ENCODE data around the gene SLC14A1.

SLC14A1 gene

DNA sequence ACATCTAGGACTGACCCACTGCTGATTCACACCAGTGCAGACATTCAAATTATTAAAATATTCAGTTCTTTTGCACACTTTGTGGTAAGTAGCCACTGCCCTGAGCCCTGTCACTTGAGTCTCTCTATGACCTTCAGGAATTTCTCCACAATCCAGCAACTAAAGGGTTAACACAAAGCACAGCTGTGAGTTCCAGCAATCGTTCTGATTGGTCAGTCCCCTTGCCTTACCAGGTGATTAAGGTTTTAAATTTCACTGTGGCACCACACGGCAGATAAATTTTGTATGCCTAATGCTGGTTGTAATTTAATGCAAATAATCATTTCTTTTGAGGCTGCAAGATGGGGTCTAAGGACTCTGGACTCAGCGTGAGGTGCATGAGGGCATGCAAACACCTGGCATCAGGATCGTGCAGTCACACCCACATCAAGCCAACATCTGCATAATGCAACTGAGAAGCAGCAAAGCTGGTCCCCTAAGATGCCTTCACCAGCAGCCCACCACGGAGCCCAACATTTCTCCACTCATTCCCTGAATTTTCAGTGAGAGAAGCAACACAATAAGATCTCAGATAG is 36.6 kb downstream of the SLC14A1 start:
- DNase-seq: no peak

DNA sequence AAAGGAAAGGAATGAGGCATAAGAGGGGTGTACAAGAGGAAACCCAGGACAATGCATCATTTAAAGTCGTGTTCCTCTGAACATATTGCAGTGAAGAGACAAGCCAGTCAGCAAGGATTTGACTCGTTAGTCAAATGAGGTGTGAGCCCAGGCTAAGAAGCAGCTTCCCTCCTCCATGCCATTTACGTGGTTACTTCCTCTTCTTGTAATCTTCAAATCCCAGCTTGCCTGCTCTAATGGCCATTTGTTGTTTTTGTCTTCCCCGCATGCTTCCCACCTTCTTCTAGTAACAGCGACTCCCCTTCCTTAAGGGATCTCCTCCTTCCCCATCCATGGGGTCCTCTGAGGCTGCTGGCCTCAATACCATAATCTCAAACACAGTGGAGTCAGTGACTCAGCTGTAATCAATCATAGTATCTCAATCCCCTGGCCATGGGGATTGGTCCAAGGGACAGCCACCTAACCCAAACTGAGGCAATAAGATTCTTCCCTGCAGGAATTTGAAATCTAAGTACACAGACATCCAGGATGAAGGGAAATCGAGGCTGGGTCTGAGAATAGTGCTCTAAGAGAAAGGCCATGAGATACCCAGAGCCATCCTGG is 37.6 kb downstream of the SLC14A1 start:
- DNase-seq: peak; percentile 41

DNA sequence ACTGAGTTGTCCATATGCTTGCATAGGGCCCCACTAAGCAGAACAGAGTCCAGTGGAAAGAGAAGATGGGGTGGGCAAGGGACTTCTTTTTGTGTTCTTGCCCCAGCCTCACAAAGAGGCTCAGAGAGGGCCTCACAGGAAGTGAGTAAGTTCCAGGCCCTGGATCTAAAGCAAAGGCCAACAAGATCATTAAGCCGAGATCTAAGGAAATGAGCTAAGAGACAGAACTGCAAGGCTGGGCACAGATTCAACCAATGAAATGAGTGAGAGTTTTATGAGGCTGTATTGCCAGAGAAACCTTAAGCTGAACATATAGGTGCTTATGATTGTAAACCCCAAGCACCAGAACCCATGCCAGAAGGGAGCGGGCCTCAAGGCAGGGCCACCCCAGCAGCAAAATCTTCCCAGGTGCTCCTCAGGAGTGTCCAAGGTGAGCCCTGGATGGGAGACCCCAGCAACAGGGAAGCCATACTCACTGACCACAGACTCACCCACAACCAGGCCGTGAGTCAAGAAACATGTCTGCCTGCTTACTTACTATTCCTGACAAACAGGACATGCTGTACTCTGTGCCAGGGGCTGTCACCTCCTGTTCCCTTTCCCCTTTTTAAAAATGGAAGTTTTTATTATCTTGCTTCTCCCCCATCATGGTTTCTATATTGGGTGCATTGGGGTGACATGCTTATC is 40.2 kb downstream of the SLC14A1 start:
- no peak for DNase-seq

DNA sequence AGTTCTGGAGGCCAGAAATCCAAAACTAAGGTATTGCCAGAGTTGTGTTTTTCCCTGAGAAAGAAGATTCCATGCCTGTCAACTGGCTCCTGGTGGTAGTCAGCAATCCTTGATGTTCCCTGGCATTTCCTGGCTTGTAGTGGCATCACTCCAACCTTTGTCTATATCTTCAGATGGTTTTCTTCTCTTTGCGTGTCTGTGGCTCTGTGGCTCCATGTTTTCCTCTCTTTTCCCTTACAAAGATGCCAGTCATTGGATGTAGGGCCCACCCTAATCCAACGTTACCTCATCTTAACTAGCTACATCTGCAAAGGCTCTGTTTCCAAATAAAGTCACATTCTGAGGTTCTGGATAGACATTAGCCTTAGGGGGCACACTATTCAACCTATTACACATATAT is 41.8 kb downstream of the SLC14A1 start:
- no peak for DNase-seq

DNA sequence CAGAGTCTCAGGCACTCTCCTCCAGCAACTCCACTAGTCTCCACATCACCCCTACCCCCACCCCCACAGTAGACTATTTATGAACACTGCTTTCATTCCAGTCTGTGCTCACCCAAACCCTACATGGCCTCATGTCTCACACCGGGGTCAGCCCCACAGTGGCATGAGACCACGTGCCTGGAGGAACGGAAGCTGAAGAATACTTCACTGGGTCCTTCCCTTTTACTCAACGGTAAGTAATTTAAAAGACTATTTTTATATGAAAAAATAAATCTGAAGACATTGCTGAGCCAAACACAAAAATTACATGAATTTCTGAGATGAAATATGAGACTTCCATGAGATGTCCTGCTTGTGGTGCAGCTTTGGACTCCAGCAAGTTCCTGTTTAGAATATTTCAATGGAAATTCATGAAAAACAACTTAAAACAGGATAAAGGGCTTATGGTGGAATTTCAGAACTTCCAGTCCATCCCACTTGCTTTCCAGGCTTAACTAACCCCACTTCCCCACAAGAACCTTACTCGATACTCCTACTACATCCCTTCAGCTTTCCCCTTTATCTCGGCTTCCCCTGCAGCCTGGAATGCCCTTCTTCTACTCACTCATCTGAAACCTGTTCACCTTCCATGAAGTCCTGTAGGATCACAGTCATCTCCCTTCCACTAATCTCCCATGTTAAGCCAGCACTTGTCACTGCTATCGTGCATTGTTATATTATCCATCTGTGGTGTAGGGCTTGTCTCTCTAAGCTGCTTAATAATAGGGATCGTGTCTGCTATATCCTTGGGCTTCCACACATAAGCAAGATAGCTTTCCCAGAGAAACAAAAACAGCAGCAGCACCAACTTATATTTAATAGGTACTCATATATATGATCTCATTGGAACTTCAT is 47.9 kb downstream of the SLC14A1 start:
- DNase-seq: no peak

DNA sequence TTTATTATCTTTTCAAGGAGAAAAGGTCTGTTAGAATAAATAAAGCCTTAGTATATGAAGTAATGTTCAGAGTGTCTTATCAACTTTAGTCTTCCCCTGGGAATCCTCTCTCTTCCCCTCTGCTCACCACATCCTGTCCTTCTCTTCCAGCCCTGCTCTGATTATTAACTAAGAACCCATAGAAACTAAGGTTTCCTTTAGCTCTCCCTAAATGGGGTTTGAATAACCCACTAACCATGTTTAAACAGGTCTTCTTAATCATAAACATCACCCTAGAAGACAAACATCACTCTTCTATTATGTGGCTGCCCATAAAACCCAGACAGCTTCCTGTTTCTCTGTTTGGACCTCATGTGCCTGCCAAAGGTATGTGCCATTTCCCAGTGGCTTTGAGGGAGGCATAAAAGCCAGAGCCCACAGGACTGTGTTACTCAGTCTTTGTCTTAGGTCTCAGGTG is 50.1 kb downstream of the SLC14A1 start:
- no peak for DNase-seq

DNA sequence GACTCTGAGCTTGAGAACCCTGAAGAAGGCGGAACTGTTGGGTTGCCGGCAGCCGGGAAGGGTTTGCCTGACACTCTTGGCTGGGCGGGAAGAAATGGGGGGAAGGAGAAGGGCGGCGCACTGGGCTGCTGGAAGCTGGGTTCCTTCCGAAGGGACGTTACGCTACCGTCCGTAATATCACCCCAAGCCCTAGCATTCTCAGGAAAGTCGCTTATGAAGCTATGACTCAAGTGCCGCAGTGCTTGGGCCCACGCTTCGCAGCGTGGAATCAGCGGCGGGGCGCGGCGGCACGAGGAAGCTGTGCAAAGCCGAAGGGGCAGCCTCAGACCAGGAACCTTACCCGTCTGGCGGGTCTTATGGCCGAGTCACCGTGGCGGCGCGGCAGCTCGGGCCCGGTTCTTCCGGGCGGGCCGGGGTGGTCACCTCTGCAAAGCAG is 51.3 kb downstream of the SLC14A1 start:
- DNase-seq: peak; percentile 82

DNA sequence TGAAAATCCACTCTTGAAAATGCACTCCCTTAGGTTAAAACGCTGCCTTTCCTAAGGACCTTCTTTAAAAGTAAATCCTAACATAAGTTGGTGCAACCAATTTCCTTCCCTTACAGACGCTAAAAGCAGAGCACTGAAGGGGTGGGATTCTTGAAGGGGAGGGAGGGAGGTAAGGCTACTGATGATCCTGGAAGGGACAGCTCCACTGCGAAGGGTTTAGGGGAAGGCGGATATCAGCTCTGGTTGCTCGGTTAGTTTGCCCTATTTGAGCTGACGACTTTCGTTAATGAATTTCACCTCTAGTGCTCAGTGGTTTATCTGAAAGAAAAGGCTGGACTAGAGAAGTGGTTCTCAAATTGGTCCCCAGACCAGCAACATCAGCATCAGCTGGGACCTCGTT is 51.8 kb downstream of the SLC14A1 start:
- no peak for DNase-seq

DNA sequence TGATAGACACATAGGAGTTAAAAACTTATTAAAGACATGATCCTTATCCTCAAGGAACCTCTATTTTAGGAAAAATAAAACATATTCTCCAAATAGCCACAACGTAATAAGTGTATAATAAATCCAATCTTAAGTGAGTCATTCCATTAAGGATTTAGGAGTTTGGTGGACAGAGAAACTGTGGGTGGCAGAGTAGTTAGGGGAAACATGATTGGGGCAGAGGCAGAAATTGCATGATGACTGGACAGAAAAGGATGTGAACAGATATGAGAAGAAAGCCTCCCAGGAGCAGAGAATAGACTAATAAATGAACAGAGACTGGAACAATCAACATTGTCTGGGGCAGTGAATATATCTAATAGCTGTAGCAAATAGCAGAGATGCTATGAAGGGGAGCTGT is 53.4 kb downstream of the SLC14A1 start:
- DNase-seq: no peak

DNA sequence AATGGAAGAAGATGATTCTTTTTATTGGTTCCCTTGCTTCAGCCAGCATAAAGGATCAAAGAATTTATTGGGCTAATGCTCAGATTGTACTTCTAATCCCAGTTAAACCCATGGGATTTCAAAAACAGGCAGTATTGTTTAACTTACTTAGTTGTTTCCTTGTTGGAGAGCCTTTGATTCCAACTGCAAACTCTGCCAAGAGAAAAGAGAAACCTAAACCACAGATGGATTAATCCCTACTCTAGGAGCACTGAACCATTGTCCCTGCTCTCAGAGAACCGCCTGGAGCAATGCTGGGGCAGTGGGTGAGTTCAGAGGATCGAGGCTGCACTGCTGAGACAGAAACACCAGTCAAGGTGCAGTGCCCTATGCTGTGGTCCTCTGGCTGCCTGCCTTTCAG is 56.6 kb downstream of the SLC14A1 start:
- no peak for DNase-seq

DNA sequence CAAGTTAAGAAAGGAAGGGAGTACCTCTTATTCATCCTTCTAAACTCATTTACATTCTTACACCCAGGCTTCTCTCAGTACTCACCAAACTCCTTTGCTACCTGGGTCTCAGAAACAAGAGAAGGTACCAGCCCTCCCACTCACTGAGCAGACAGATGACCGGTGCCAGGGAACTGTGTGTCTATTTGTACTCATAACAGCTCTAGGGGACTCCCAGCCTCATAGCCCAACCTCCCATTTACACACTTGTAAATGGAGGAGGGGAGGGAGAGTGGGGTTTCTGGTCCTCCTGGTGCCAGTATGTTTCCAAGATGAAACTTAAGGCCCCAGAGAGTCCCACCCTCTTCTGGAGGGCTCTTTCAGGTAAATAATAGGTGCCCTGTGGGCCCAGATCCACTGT is 58.7 kb downstream of the SLC14A1 start:
- DNase-seq: no peak

DNA sequence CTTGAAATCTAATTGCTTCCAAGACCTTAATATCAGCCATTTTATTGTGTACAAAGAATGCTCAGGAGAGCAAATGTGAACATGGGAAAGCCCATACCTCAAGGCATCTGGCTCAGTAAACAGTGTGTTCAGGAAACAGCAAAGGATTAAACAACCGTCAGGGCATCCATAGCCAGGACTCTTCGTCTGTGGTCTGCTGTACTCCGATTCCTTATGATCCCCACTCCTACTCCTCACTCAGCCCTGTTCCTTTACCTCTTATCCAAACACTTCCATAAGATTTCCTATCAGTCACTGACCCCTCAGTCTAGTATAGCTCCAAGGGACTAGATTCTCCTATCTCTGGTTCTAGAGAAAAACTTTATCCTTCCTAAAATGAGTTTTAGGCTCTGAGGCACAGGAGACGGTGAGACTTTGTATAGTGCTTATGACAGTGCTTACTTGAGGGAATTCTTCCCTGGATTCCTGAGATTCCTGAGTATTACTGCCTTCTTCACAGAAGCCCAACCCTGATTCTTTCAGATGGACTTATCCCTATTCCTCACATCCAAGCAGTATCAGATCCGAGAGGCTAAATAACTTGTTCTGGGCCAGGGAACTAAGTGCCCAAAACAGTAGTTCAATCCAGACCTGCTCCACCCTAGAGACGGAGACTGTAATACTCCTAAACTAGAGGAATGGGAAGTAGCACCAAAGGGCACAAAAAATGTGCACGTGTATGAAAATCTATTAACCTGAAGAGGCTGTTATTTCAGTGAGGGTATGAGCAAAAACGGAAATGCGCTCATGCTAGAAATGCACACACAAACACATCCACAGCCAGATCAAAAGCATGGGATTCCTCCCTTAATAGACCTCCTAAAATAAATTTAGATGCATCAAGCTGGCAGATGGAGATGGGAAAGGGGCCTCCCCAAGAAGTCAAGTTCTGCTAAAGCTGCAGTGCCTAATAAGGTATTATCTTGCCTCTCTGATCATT is 59.4 kb downstream of the SLC14A1 start:
- DNase-seq: no peak

DNA sequence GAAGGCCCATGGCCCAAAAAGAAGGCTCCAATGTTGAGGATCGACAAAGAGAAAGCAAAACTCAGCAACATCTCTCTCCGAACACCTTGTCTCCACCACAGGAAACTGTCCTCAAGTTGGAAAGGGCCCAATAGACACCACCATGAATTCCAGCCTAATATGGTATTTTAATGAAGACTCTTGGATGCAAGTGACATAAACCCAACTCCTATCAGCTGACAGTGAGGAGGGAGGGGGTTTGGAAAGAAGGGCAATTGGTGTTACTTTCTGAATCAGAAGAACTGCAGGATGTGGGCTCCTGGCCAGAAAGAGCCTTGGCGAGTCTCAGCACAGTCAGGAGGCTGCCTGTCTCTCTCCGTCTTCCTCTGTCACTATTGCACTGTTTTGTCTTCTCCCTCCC is 61.2 kb downstream of the SLC14A1 start:
- peak; percentile 5 for DNase-seq

DNA sequence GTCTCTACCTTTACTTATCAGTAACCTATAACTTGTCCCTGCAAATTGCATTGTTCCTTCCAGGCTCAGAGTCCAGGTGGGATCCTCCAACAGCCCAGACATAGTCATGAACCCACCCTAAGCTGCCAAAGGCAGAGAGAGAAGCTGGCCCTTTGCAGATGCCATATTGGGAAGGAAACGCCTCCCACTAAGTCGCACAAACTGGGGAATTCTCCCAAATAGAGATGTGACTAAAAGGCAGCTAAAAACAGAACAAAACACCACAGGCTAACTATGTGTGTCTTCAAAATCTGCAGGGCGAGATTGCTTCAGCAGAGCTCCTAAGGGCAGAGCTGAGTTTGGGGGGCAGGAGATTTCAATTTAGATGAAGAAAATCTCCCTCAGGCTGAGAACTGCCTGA is 63.0 kb downstream of the SLC14A1 start:
- DNase-seq: no peak

DNA sequence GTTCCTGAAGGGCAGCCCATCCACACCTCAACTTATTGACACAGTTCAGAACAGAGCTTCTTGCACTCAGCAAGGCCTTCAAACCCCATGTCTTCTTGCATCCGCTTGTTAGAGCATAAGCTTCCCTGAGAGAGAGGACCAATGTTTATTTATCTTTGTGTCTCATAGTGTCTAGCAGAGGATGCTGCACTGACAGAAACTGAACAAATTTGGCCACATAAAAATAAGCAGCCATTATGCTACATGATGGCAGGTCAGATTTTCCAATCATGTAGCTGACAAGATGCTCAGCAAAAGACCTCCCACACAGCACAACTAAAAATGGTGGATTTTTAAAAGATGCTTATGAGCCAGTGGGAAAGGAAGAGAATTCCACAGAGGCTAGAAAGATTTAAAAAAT is 63.4 kb downstream of the SLC14A1 start:
- DNase-seq: no peak

DNA sequence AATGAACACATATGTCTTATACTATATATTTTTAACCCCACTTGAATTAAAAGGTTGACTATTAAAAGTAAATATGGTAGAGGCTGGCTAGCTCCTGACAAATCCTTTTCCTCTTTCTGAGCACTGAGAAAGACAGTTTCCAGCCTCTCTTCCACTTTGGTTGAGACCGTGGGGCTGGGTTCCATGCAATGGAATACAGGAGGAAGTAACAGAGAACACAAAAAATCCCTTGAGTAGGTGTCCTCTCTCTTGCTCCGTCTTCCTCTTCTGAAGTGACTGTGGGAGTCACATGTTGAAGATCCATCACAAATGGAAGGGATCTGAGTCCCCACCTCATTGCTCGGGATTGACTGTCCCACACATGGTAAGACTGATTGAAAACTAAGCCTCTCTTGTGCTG is 64.9 kb downstream of the SLC14A1 start:
- peak; percentile 83 for DNase-seq

DNA sequence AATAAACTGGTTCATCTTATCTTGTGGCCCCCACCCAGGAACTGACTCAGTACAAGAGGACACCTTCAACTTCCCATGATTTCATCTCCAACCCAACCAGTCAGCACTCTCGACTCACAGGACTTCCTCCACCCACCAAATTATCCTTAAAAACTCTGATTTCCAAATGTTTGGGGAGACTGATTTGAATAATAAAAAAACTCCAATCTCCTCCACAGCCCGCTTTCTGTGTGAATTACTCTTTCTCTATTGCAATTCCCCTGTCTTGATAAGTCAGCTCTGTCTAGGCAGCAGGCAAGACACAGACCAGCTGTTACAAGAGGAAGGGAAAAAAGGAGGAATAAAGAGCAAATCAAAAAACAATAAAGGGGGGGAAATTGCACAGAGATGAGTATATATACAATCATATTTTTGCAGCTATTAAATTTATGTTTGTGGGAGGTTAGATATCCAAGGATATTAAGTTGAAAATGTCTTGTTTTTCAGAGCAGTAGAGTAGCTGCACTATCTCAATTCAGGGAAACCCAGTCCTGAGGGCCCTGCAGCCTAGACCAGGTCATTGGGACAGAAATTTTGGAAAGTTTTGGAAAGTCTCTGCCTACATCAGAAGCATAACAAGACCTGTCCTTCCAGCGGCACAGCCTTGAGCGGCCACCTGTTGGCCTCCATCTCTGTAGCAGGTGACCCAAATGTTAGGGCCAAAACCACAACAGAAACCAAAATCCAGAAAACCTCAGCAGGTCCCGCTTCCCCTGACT is 68.7 kb downstream of the SLC14A1 start:
- peak; percentile 72 for DNase-seq

DNA sequence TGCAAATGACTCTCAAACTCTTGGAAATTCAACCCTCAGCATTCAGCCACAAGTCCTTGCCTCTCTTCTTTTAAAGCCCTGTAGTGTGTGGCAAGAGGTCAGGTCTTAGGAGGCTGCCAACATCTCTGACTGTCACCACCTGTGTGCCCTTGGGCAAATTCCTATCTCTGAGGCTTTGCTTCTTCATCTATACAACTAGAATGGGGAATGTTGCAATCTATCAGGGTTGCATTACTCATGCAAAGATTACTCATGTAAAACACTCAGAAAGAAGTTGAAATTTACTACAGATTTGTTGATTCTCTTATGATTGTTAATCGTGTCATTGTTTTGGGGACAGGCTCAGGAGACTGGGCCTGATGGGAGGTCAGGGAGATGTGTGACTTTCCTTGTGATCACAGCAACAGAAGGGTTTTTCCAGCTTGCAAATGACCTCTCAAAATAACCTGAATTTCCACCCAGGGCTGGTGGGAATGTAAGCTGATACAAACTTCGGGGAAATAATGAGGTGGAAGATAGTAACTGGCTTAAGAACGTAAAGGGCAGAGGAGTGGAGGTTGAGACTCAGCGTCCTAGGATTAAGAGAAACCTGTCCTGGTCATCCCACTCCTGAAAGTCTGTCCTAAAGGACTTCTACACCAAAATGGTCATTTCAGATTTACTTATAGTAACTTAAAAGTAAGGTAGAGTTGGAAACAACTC is 69.4 kb downstream of the SLC14A1 start:
- DNase-seq: peak; percentile 92

DNA sequence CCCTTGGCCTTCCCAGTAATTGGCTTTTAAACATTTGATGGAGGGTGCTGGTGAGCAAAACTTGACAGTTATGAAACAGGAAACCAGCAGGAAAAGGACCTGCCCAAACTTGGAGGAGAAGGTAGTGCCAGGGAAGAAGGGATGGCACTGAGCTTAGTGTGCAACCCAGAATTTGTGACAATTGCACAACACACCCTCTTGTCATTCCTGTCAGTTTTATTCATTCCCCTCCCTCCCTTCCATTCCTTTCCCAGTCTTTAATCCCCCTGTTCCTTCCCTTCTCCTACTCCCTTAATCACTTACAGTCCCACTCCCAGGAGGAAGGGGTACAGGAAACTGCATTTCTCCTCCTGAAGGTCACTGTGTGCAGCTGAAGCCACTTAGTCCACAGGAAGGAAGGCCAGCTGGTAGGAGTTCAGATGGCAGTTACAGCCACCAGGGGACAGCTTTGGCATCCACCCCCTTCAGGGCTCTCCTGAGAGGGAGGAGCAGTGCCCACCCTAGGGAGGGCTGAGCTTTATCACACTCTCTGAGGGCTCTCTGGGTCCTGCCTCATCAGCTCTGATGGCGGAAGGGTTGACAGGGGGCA is 77.5 kb downstream of the SLC14A1 start:
- no peak for DNase-seq
